Colon (tissue), 2 donors: ENCODE data around the gene MAML2.

Source experiments
- FAIRE-seq: peaks from 2 replicates; lab custom pipeline; 2012; peaks lifted over from hg19 to GRCh38; lab: Jason Lieb, UNC
- donor health status: control.
- donor health status: control.

The MAML2 gene

GRCh38 chr11:96098511-96099241 lies 244.3 kb downstream of the MAML2 start:
- FAIRE-seq = no peak

- no peak for FAIRE-seq
Measured at GRCh38 chr11:96097844-96098421, 245.1 kb downstream of the MAML2 start.

DNA sequence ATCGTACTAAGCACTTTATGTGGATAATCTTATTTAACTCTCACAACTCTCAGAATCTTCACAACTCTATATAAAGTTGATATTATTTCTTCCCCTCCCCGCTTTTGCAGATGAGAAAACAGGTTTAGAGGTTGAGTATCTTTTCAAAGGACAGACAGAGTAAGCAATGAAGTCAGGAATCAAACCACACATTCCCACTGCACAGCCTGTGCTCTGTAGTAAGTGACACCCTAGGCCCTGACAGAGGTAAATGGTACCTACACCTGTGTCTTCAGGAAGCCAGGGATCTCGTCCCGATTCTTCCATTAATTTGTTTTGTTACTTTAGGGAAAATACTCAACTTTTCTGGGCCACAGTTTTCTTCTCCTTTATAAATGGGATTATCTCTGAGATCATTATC lies 246.6 kb downstream of the MAML2 start:
- FAIRE-seq = no peak

- no peak for FAIRE-seq
Measured at GRCh38 chr11:96095884-96096303, 247.1 kb downstream of the MAML2 start.

DNA sequence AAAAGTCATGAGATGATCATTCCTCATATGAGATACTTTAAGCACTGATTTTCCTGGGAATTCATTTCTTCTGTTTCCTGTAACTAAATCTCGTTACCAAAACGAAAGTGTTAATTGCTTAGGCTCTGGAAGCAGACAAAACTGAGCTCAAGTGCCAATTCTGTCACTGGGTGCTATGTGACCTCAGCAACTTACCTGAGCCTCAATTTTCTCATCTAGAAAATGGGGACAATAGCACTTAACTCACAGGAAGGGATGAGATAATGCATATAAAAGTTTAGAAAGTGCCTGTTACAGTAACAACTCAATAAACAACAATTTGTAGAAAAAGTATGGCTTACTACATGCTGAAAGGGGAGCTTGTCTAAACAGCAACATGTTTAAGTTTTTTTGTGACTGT lies 248.8 kb downstream of the MAML2 start:
- FAIRE-seq = no peak

GRCh38 chr11:96092511-96092910 lies 250.5 kb downstream of the MAML2 start:
- FAIRE-seq = no peak

GRCh38 chr11:96091476-96091875 lies 251.5 kb downstream of the MAML2 start:
- FAIRE-seq = no peak

DNA sequence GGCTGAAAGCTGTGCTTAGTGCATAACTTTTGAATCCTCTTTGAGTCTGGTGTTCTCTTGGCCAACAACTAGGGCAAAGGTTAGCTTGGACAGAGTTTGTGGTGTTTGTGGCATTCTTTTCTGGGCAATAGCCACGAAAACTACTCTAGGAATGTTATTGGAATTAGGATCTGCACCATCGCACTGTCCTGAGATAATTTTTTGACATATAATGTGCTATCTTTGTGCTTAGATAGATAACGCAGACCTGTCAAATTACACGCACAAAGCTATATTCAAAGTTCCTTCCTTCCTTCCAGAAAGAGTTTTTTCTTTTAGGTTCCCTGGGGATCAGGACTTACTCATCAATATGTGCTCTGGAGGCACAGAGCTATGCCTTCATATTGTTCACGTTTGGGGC lies 252.3 kb downstream of the MAML2 start:
- FAIRE-seq = no peak

DNA sequence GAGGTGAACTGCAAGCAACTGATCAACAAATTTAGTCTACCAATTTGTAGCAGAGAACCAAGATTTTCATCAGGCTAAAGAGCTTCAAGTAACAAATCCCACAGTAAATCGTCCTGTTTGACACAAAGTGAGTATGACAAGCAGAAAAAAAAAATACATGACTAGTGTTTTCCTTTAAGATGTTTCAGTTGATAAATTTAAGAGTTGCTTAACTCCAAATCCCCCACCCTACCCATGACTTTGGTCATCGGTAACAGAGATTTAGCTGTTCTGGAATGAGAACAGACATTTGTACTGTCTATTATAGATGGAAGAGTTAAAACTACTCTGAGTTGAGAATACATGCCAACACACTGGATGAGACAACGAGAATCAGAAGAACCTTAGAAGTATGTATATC lies 254.1 kb downstream of the MAML2 start:
- no peak for FAIRE-seq

DNA sequence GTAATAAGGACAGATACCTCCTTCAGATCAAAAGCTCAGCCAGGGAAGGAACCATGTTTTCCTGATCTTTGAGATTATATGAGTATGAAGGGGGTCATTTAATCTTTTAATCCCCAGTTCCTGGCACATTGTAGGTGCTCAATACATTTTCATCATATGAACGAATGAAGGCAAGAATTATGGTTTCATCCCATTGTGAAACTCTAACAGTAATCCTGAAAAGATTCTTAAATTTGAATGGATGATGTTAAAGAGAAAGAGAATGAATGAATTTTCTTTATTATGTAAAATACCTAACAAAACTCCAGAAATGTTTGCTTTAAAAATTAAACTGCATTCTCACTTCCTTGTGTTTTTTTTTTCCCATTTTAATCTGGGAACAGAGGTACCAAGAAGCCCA lies 256.9 kb downstream of the MAML2 start:
- no peak for FAIRE-seq

DNA sequence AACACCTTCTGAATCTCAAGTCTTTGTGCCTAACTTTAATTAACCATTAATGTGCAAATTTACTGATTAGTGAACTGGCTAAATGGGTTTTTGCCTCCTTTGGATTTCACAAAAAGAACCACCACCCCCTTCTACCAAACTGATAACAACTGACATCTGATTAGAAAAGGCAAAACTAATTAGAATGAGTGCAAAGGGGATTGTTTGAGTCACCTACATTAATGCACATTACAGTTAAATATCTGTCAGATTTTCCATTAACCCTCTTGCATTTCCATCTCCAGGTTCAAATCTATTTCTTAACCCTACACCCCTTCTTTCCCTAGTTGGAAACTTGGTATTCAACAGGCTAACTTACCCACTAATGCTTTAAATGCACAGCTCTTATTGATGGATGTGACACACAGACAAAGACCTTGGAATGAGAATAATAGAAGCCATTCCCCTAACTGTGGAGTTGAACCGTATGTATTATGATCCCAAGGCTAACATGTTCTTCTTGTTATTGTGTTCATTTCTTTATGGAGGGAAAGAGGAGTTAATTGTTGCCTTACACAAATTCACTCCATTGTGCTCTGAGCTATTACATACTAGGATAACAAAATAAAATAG lies 257.6 kb downstream of the MAML2 start:
- no peak for FAIRE-seq

DNA sequence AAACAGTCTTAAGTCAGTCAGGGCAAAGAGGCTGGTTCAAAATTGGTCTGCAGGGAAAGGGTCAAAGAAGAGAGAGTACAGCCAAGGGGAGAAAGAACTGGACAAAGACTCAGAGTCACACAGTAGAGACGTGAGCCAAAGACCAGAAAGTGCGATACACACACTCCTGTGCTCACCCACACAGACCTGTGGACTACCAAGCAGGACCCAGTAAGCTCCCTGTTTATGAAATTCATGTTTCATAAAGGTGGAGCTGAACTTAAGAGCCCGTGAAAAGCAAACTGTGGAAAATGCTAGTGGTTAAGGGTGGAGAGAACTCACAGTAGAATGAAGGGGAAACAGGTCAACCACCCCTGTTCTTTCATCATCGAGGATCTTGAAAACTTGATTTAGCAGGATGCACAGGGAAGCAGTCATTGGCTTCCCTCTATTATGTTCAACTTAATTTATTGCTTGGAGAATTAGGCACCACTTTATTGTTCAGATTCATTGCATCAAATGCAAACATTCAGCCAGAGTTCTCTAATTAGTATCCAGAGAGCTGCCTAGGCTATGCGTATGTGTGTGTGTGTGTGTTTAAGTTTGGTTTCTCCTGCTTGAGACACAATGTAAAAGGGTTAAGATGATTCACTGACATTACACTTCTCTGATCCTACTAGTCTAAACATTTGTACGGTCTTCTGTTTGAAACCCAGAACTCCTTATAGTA lies 258.2 kb downstream of the MAML2 start:
- no peak for FAIRE-seq

DNA sequence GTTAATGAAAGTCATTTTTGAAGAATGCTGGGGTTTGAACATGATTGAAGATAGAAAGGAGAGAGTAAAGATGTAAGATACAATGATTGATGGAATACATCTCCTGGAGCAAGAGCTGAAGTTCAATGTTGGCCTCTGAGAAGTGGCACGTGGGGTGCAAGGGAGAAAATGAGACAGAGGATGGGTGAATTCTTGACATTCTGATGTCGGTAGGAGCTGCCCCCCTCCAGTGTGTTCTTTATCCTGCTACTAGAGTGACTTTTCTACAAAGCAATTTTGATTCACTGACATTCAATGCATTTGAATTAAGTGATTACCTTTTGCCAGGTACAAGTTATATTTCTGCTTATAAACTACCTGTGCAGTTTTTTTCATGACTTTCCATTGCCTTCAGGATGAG lies 260.1 kb downstream of the MAML2 start:
- no peak for FAIRE-seq

DNA sequence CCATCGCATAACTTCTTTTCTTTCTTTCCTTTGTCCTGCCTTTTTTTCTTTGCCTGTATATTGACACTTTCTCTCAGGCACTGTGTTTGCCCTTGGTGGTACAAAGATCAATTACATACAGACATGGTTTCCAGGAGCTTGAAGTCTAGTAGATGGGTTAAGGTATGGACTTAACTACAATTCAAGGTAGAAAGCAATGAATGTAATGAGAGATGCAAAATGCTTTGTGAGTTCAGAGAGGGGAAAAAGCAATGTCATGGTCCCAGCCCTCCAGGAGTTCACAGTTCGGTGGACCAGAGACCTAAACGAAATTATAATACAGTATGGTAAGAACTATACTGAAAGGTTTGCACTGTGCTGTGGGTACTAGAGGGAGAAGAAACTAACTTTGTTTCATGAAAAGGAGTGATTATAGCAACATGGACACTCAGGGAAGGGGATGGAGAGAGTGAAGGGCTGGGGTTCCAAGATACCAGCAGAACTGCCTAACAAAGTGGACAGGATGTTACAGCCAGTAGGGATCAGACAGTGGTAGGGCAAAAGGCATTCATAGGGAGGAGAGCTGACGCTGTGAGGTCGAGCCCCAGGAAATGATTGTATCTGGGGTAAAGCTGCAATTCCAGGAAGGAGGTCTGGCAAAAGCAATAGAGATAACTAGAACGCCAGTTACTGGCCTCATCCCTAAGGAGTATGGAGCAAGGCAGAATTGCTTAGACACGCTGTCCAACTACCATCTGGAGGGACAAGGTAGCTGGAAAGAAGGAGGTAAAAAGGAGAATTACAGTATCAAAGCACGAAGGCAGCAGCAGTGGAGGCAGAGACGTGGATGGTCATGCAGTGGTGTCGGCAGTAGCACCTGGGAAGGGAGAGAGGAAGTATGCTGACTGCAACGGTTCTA lies 260.7 kb downstream of the MAML2 start:
- no peak for FAIRE-seq

GRCh38 chr11:96081561-96081960 lies 261.4 kb downstream of the MAML2 start:
- no peak for FAIRE-seq

DNA sequence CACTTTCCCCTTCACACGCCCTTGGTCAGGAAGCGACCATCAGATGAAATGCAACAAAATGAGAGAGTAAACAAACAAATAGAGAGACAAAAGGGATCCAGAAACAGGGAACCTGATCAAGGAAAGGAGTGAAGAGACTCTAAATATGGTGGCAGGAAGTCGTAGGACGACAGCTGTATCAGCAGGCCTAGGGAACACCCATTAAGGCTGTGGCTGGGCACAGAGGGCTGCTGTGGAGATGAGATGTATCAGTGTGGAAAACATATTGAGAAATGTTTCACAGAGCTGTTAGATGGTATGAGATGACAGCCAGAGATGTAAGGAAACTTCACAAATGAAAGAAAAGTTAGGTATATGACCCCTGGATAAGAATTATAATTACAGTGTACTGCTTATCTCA lies 263.3 kb downstream of the MAML2 start:
- no peak for FAIRE-seq

- FAIRE-seq = no peak
Measured at GRCh38 chr11:96075532-96075959, 267.4 kb downstream of the MAML2 start.

- FAIRE-seq = no peak
Measured at GRCh38 chr11:96074551-96075310, 268.3 kb downstream of the MAML2 start.

GRCh38 chr11:96073536-96073935 lies 269.5 kb downstream of the MAML2 start:
- FAIRE-seq = no peak

DNA sequence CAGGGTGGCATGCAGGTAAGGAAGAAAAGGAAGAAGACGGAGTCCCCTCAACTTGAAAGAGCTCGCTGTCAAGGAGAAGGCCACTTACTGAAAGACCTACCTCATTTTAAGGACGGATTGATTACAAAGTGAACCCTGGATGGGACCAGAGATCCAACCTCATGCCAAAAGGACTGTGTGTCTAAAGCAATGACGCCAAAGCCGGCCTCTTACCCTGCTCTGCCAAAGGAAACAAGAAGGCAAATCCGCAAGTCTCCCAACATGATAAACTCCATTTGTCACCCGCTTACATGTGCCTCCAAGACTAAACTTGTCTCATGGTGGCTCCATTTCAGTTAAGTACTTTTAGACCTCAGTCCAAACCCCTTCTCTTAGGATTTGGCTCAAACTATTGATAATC lies 270.4 kb downstream of the MAML2 start:
- no peak for FAIRE-seq

DNA sequence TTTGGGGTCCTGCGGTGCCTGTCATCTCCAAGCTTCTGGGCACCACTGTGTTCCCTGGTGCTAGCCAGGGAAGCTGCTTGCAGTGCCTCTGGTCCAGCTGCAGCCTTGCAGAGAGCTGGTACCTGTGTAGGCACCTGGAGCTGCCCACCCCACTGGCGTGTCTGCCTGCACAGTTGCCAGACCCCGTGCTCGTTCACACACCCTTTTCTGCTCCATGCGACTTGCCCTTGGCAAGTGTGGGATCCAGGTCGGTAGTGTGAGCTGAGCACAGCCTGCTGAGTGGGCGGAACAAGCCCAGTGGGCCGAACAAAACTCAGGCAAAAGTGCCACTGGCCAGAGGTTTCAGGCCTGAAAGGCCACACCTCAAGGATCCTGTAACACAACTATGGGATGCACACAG lies 272.5 kb downstream of the MAML2 start:
- no peak for FAIRE-seq
